HepG2 (cell line): Measurements from ENCODE around the gene MRPS25. TPM values are rescaled to one million over a fixed set of nuclear protein-coding genes. Genes with fewer than 3 reads are reported as not detected.

ENCODE experiments used
- CC2D1A ChIP-seq: sonication (generic); formaldehyde crosslinking; IDR thresholded peaks from 2 replicates; pipeline ENCODE4 v1.8.1; 2023; ENCODE audit warnings: mild to moderate bottlenecking, missing genetic modification reagents
- HNRNPUL1 ChIP-seq: fragments of 200-400 bp; formaldehyde crosslinking; IDR thresholded peaks from 2 replicates; pipeline ENCODE4 v1.6.1; 2017; ENCODE audit warnings: low read depth, mild to moderate bottlenecking, low read length, moderate library complexity
- MTF2 ChIP-seq: sonication (generic); formaldehyde crosslinking; IDR thresholded peaks from 2 replicates; pipeline ENCODE4 v1.5.0; 2020; ENCODE audit warnings: missing genetic modification reagents, borderline replicate concordance
- POLR2AphosphoS5 ChIP-seq: IDR thresholded peaks from 2 replicates; pipeline ENCODE4 v1.6.1; 2012; ENCODE audit warnings: low read depth, low read length
- SCMH1 ChIP-seq: sonication (generic); formaldehyde crosslinking; IDR thresholded peaks from 2 replicates; pipeline ENCODE4 v1.9.0; 2021; ENCODE audit warnings: missing genetic modification reagents, mild to moderate bottlenecking, borderline replicate concordance
- SNAPC2 ChIP-seq: sonication (generic); formaldehyde crosslinking; IDR thresholded peaks from 2 replicates; pipeline ENCODE4 v1.8.1; 2022; ENCODE audit warnings: mild to moderate bottlenecking, missing genetic modification reagents
- SRF ChIP-seq: IDR thresholded peaks from 2 replicates; pipeline ENCODE4 v1.6.1; 2011; ENCODE audit warnings: mild to moderate bottlenecking, low read depth, low read length, moderate library complexity
- ZFX ChIP-seq: sonication (generic); formaldehyde crosslinking; IDR thresholded peaks from 2 replicates; pipeline ENCODE4 v1.4.0; 2020; ENCODE audit warnings: mild to moderate bottlenecking, low read depth, missing genetic modification reagents, moderate library complexity
- ZNF232 ChIP-seq: sonication (generic); formaldehyde crosslinking; IDR thresholded peaks from 2 replicates; pipeline ENCODE4 v1.4.0; 2020; ENCODE audit warnings: missing genetic modification reagents, borderline replicate concordance
- ZNF235 ChIP-seq: sonication (generic); formaldehyde crosslinking; IDR thresholded peaks from 2 replicates; pipeline ENCODE4 v1.8.1; 2023; ENCODE audit warnings: mild to moderate bottlenecking, missing genetic modification reagents, borderline replicate concordance
- ZNF292 ChIP-seq: sonication (generic); formaldehyde crosslinking; IDR thresholded peaks from 2 replicates; pipeline ENCODE4 v1.8.1; 2022; ENCODE audit warnings: mild to moderate bottlenecking, low read depth, missing genetic modification reagents, borderline replicate concordance
- ZNF746 ChIP-seq: sonication (generic); formaldehyde crosslinking; IDR thresholded peaks from 2 replicates; pipeline ENCODE4 v1.8.0; 2022; ENCODE audit warnings: mild to moderate bottlenecking, missing genetic modification reagents
- polyA plus RNA-seq, 8 experiments: library from polyadenylated mRNA; depleted of rRNA in 3 of 8; stranded (reverse) in 7 of 8; unstranded in 1 of 8; fragments of >200 nt; fragmentation: Illumina TruSeq in 4 of 8; extraction: Trizol in 4 of 8; gene quantifications; 2 replicates each; pipeline versions ENCODE4 v1.2.1 to v1.2.3, GENCODE V29; 2011 to 2016; ENCODE audit warnings: low read depth in 4 of 8, missing spikeins in 1 of 8, mixed read lengths in 1 of 8; ENCODE audit not compliant: insufficient read depth in 1 of 8
- total RNA-seq, 5 experiments: library from RNA; depleted of rRNA; stranded (reverse); fragments of >200 nt; fragmentation: Illumina TruSeq; extraction: Trizol; gene quantifications; 2 replicates each; pipeline ENCODE4 v1.2.3, GENCODE V29; 2016; ENCODE audit warnings: low read depth in 1 of 5
- TF ChIP-seq, protein P1 (sequence below): IDR thresholded peaks from 2 replicates; pipeline ENCODE4 v1.6.1; 2018; ENCODE audit warnings: missing genetic modification reagents
- TF ChIP-seq, protein P2 (sequence below): sonication (generic); formaldehyde crosslinking; IDR thresholded peaks from 2 replicates; pipeline ENCODE4 v1.9.0; 2022; ENCODE audit warnings: missing genetic modification reagents, mild to moderate bottlenecking, borderline replicate concordance
- TF ChIP-seq, protein P3 (sequence below): sonication (generic); formaldehyde crosslinking; IDR thresholded peaks from 2 replicates; pipeline ENCODE4 v1.4.0; 2020; ENCODE audit warnings: missing genetic modification reagents
- TF ChIP-seq, protein P4 (sequence below): sonication (generic); formaldehyde crosslinking; IDR thresholded peaks from 2 replicates; pipeline ENCODE4 v1.4.0; 2020; ENCODE audit warnings: missing genetic modification reagents
- TF ChIP-seq, protein P5 (sequence below): sonication (generic); formaldehyde crosslinking; IDR thresholded peaks from 2 replicates; pipeline ENCODE4 v1.8.0; 2022; ENCODE audit warnings: mild to moderate bottlenecking, missing genetic modification reagents, moderate library complexity

The MRPS25 gene
- total and polyA plus RNA-seq, 2 of the 13 experiments (the other 11 are each of a cell fraction or from before 2014, with no cell fraction given), result 60.1 to 74.3 TPM

DNA sequence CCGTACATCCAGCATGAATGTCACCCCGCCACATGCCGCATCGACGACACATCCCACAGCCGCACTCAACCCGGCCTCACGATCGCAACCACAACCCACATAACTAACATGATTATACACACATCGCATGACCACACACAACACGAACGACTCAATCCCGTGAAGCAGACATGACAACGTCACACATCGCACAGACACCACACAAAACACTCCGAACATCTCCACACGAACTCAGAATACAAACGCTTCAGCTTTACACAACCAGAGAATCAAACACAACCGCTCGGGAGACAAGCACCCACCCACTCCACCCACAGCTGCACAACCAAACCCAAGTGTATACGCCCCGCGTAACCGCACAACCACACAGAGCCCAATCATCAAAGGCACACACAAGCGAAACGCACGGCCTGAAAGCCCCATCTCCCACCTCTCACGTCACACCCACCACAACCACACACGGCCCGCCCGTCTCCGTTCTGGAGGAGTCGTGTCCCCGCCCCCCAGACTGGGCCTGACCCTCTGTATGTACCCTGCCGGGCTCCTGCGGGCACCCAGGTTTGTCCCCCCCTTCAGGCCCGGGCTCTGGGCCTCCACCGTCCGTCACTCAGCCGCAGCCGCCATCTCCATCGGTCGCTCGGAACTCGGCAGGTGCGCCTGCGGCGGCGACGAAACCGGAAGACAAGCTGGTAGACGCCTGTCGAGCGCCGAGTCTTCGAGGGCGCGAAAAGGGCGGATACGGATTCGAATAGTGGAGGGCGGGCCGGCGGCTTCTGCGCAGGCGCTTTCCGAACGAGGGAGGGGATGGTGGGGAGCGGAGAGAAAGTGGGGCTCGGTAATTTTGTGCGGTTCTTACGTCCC lies 33.6 kb upstream of the MRPS25 start, which contains the start of gene RBSN (continued):
- TF ChIP-seq, protein P1, sequence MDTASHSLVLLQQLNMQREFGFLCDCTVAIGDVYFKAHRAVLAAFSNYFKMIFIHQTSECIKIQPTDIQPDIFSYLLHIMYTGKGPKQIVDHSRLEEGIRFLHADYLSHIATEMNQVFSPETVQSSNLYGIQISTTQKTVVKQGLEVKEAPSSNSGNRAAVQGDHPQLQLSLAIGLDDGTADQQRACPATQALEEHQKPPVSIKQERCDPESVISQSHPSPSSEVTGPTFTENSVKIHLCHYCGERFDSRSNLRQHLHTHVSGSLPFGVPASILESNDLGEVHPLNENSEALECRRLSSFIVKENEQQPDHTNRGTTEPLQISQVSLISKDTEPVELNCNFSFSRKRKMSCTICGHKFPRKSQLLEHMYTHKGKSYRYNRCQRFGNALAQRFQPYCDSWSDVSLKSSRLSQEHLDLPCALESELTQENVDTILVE (CRISPR knock-in tag), result peak; percentile 93
- 0 out of 2 replicates have a peak, but pooled peaks have one; percentile 53 for TF ChIP-seq MTF2 (CRISPR knock-in tag)
- TF ChIP-seq, protein P2, sequence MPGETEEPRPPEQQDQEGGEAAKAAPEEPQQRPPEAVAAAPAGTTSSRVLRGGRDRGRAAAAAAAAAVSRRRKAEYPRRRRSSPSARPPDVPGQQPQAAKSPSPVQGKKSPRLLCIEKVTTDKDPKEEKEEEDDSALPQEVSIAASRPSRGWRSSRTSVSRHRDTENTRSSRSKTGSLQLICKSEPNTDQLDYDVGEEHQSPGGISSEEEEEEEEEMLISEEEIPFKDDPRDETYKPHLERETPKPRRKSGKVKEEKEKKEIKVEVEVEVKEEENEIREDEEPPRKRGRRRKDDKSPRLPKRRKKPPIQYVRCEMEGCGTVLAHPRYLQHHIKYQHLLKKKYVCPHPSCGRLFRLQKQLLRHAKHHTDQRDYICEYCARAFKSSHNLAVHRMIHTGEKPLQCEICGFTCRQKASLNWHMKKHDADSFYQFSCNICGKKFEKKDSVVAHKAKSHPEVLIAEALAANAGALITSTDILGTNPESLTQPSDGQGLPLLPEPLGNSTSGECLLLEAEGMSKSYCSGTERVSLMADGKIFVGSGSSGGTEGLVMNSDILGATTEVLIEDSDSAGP (CRISPR knock-in tag), result peak; percentile 94
- TF ChIP-seq ZNF746 (CRISPR knock-in tag), result peak; percentile 89; the same call in 1 of the 2 replicates
- TF ChIP-seq ZNF292 (CRISPR knock-in tag), result no peak
- TF ChIP-seq SCMH1 (CRISPR knock-in tag), result no peak
- TF ChIP-seq, protein P3, sequence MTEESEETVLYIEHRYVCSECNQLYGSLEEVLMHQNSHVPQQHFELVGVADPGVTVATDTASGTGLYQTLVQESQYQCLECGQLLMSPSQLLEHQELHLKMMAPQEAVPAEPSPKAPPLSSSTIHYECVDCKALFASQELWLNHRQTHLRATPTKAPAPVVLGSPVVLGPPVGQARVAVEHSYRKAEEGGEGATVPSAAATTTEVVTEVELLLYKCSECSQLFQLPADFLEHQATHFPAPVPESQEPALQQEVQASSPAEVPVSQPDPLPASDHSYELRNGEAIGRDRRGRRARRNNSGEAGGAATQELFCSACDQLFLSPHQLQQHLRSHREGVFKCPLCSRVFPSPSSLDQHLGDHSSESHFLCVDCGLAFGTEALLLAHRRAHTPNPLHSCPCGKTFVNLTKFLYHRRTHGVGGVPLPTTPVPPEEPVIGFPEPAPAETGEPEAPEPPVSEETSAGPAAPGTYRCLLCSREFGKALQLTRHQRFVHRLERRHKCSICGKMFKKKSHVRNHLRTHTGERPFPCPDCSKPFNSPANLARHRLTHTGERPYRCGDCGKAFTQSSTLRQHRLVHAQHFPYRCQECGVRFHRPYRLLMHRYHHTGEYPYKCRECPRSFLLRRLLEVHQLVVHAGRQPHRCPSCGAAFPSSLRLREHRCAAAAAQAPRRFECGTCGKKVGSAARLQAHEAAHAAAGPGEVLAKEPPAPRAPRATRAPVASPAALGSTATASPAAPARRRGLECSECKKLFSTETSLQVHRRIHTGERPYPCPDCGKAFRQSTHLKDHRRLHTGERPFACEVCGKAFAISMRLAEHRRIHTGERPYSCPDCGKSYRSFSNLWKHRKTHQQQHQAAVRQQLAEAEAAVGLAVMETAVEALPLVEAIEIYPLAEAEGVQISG, result peak; percentile 94
- TF ChIP-seq ZFX, result peak; percentile 99
- peak; percentile 54; the same call in 1 of the 2 replicates for TF ChIP-seq ZNF235 (CRISPR knock-in tag)
- TF ChIP-seq HNRNPUL1, result peak; percentile 90
- TF ChIP-seq, protein P4, sequence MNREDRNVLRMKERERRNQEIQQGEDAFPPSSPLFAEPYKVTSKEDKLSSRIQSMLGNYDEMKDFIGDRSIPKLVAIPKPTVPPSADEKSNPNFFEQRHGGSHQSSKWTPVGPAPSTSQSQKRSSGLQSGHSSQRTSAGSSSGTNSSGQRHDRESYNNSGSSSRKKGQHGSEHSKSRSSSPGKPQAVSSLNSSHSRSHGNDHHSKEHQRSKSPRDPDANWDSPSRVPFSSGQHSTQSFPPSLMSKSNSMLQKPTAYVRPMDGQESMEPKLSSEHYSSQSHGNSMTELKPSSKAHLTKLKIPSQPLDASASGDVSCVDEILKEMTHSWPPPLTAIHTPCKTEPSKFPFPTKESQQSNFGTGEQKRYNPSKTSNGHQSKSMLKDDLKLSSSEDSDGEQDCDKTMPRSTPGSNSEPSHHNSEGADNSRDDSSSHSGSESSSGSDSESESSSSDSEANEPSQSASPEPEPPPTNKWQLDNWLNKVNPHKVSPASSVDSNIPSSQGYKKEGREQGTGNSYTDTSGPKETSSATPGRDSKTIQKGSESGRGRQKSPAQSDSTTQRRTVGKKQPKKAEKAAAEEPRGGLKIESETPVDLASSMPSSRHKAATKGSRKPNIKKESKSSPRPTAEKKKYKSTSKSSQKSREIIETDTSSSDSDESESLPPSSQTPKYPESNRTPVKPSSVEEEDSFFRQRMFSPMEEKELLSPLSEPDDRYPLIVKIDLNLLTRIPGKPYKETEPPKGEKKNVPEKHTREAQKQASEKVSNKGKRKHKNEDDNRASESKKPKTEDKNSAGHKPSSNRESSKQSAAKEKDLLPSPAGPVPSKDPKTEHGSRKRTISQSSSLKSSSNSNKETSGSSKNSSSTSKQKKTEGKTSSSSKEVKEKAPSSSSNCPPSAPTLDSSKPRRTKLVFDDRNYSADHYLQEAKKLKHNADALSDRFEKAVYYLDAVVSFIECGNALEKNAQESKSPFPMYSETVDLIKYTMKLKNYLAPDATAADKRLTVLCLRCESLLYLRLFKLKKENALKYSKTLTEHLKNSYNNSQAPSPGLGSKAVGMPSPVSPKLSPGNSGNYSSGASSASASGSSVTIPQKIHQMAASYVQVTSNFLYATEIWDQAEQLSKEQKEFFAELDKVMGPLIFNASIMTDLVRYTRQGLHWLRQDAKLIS (CRISPR knock-in tag), result no peak
- TF ChIP-seq POLR2AphosphoS5, result peak; percentile 95
- peak; percentile 98 for TF ChIP-seq SRF
- TF ChIP-seq, protein P5, sequence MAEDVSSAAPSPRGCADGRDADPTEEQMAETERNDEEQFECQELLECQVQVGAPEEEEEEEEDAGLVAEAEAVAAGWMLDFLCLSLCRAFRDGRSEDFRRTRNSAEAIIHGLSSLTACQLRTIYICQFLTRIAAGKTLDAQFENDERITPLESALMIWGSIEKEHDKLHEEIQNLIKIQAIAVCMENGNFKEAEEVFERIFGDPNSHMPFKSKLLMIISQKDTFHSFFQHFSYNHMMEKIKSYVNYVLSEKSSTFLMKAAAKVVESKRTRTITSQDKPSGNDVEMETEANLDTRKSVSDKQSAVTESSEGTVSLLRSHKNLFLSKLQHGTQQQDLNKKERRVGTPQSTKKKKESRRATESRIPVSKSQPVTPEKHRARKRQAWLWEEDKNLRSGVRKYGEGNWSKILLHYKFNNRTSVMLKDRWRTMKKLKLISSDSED (CRISPR knock-in tag), result peak; percentile 84; the same call in 1 of the 2 replicates
- TF ChIP-seq SNAPC2, result peak; percentile 83; the same call in 1 of the 2 replicates
- peak; percentile 57; the same call in 1 of the 2 replicates for TF ChIP-seq ZNF232
- TF ChIP-seq CC2D1A (CRISPR knock-in tag), result peak; percentile 10; the same call in 1 of the 2 replicates
